ENCODE data around the gene WDFY3.
"Not testable (repeated sequence)": the region's sequence is repeated elsewhere in the genome, so short reads cannot be mapped to it uniquely, and the experiment has no call there.

The WDFY3 gene

GRCh38 chr4:84849051-84849640 is 117.3 kb downstream of the WDFY3 start:
- Histone ChIP-seq H3K36me3 (ENCODE audit: insufficient read depth, low read length) (peaks cover 10% of the 10 kb centered on the region), H3K4me3 (ENCODE audit: low read depth in 1 of 2, low read length in 2 of 2) (no peak overlapping the region), H3K9ac (ENCODE audit: low read length) (no peak overlapping the region), H3K27me3 (ENCODE audit: control insufficient read depth in 1 of 2, insufficient read depth in 2 of 2, low read length in 2 of 2) (no peaks in the 10 kb centered on the region), H3K4me1 (ENCODE audit: insufficient read depth, low read length) (peaks cover 9% of the 10 kb centered on the region), H3K27ac (ENCODE audit: low read depth, low read length) (no peak overlapping the region), H3K9me3 (ENCODE audit: low read length) (no peaks in the 10 kb centered on the region)

- Histone ChIP-seq H3K9me3 (ENCODE audit: low read length) (no peaks in the 10 kb centered on the region), H3K4me3 (ENCODE audit: low read depth in 1 of 2, low read length in 2 of 2) (no peak overlapping the region), H3K27me3 (ENCODE audit: control insufficient read depth in 1 of 2, insufficient read depth in 2 of 2, low read length in 2 of 2) (no peaks in the 10 kb centered on the region), H3K36me3 (ENCODE audit: insufficient read depth, low read length) (peaks cover 10% of the 10 kb centered on the region), H3K4me1 (ENCODE audit: insufficient read depth, low read length) (peaks cover 9% of the 10 kb centered on the region), H3K9ac (ENCODE audit: low read length) (no peak overlapping the region), H3K27ac (ENCODE audit: low read depth, low read length) (no peak overlapping the region)
Measured at GRCh38 chr4:84848432-84848831, 118.1 kb downstream of the WDFY3 start.

DNA sequence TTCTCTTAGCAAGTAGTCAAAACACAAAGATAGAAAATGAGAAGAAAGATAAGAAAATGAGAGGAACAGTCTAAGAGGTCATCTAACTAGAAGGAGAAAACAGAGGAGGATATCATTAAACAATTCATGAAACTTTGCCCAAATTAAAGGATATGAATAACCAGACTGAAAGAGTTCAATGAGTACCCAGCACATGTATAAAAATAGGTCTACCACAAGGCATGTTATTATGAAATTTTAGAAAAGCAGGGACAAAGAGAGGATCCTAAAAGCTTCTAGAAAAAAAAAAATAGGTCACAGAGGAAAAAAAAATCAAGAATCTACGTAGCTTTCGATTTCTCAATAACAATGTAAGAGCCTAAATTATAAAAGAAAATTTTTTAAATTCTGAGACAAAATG is 118.5 kb downstream of the WDFY3 start:
- H3K9ac ChIP-seq (ENCODE audit: low read length), result no peak overlapping the region
- H3K36me3 ChIP-seq (ENCODE audit: insufficient read depth, low read length), result peaks cover 10% of the 10 kb centered on the region
- no peaks in the 10 kb centered on the region for H3K9me3 ChIP-seq (ENCODE audit: low read length)
- no peak overlapping the region for H3K4me3 ChIP-seq (ENCODE audit: low read depth in 1 of 2, low read length in 2 of 2)
- H3K4me1 ChIP-seq (ENCODE audit: insufficient read depth, low read length), result peaks cover 9% of the 10 kb centered on the region
- no peaks in the 10 kb centered on the region for H3K27me3 ChIP-seq (ENCODE audit: control insufficient read depth in 1 of 2, insufficient read depth in 2 of 2, low read length in 2 of 2)
- H3K27ac ChIP-seq (ENCODE audit: low read depth, low read length), result no peak overlapping the region

DNA sequence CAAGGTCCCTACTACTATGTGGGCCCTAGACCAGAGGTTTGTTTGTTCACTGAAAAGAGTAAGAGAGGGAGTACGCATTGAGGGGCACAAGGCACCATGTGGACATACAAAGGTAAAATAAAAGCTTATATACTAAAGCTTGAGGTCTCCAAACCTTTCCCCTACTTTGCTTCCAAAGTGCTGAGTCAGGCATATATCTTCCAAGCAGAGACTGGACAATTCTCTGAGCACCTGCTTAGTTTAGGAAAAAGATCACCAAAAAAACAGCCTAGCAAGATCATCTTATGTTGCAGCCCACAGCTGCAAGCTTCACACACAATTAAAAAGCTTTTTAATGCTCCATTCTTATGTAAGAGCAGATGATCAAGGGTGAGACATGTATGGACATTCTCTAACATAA is 119.5 kb downstream of the WDFY3 start:
- Histone ChIP-seq H3K9ac (ENCODE audit: low read length) (no peak overlapping the region), H3K4me3 (ENCODE audit: low read depth in 1 of 2, low read length in 2 of 2) (no peak overlapping the region), H3K27me3 (ENCODE audit: control insufficient read depth in 1 of 2, insufficient read depth in 2 of 2, low read length in 2 of 2) (no peaks in the 10 kb centered on the region), H3K4me1 (ENCODE audit: insufficient read depth, low read length) (peaks cover 6% of the 10 kb centered on the region), H3K27ac (ENCODE audit: low read depth, low read length) (no peak overlapping the region), H3K36me3 (ENCODE audit: insufficient read depth, low read length) (peaks cover 10% of the 10 kb centered on the region), H3K9me3 (ENCODE audit: low read length) (no peaks in the 10 kb centered on the region)

- no peak overlapping the region for H3K9ac ChIP-seq (ENCODE audit: low read length)
- no peaks in the 10 kb centered on the region for H3K9me3 ChIP-seq (ENCODE audit: low read length)
- no peaks in the 10 kb centered on the region for H3K4me1 ChIP-seq (ENCODE audit: insufficient read depth, low read length)
- H3K27me3 ChIP-seq (ENCODE audit: control insufficient read depth in 1 of 2, insufficient read depth in 2 of 2, low read length in 2 of 2), result no peaks in the 10 kb centered on the region
- peaks cover 11% of the 10 kb centered on the region for H3K36me3 ChIP-seq (ENCODE audit: insufficient read depth, low read length)
- no peak overlapping the region for H3K27ac ChIP-seq (ENCODE audit: low read depth, low read length)
- no peak overlapping the region for H3K4me3 ChIP-seq (ENCODE audit: low read depth in 1 of 2, low read length in 2 of 2)
Measured at GRCh38 chr4:84841435-84841834, 125.1 kb downstream of the WDFY3 start.

GRCh38 chr4:84837751-84838150 is 128.7 kb downstream of the WDFY3 start:
- Histone ChIP-seq H3K4me3 (ENCODE audit: low read depth in 1 of 2, low read length in 2 of 2) (no peak overlapping the region), H3K9ac (ENCODE audit: low read length) (no peak overlapping the region), H3K4me1 (ENCODE audit: insufficient read depth, low read length) (no peaks in the 10 kb centered on the region), H3K36me3 (ENCODE audit: insufficient read depth, low read length) (peaks cover 15% of the 10 kb centered on the region), H3K9me3 (ENCODE audit: low read length) (no peaks in the 10 kb centered on the region), H3K27me3 (ENCODE audit: control insufficient read depth in 1 of 2, insufficient read depth in 2 of 2, low read length in 2 of 2) (no peaks in the 10 kb centered on the region), H3K27ac (ENCODE audit: low read depth, low read length) (no peak overlapping the region)

- H3K4me3 ChIP-seq (ENCODE audit: low read depth in 1 of 2, low read length in 2 of 2); H3K9ac ChIP-seq (ENCODE audit: low read length); H3K27ac ChIP-seq (ENCODE audit: low read depth, low read length); H3K9me3 ChIP-seq (ENCODE audit: low read length); H3K27me3 ChIP-seq (ENCODE audit: control insufficient read depth in 1 of 2, insufficient read depth in 2 of 2, low read length in 2 of 2); H3K36me3 ChIP-seq (ENCODE audit: insufficient read depth, low read length); H3K4me1 ChIP-seq (ENCODE audit: insufficient read depth, low read length): not testable (repeated sequence)
Measured at GRCh38 chr4:84829633-84830032, 136.9 kb downstream of the WDFY3 start.

DNA sequence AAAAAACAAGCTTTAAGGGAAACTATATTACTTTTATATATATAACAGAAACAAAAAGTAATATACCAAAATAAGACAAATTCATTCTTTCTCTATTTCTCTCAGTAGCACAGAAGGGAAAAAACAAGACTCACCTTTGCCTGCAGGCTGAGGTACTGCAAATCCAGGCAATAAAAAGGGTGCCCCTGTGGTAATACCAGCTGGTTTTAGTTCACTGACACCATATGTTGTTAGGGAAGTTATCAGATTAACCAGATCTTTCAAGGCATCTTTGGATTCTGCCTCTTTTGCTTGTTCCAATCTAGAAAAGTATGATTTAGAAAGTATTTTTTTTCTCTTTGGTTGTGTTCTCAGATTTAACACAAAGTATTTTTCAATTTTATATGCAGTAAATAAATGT is 139.8 kb downstream of the WDFY3 start:
- Histone ChIP-seq H3K27me3 (ENCODE audit: control insufficient read depth in 1 of 2, insufficient read depth in 2 of 2, low read length in 2 of 2) (no peaks in the 10 kb centered on the region), H3K9ac (ENCODE audit: low read length) (no peak overlapping the region)

DNA sequence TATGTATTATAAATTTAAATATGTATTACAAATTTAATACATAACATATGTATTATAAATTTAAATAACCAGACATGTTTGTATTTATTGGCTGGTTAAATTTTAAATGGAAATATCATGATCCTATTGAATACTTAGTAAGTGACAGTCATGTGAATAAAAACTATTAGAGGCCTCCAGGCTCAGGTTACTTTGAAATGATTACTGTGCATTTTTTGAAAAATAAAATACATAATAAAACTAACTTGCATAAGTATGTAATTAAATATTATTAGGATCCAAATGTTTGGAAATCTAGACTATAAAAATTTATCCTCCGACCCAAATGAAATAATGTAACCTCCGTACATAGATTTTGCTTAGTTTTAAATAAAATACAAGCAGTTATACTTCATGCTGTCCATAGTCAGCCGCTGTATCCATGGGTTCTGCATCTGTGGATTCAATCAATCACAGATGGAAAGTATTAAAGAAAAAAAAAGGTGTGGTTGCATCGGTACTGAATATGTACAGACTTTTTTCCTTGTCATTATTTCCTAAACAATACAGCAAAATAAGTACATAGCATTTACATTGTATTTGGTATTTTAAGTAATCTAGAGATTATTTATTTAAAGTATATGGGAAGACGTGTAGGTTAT is 140.7 kb downstream of the WDFY3 start:
- H3K4me1 ChIP-seq (ENCODE audit: insufficient read depth, low read length), result no peaks in the 10 kb centered on the region
- H3K27ac ChIP-seq (ENCODE audit: low read depth, low read length), result no peak overlapping the region
- H3K4me3 ChIP-seq (ENCODE audit: low read depth in 1 of 2, low read length in 2 of 2), result no peak overlapping the region
- no peaks in the 10 kb centered on the region for H3K9me3 ChIP-seq (ENCODE audit: low read length)
- H3K9ac ChIP-seq (ENCODE audit: low read length), result no peak overlapping the region
- H3K27me3 ChIP-seq (ENCODE audit: control insufficient read depth in 1 of 2, insufficient read depth in 2 of 2, low read length in 2 of 2), result no peaks in the 10 kb centered on the region
- H3K36me3 ChIP-seq (ENCODE audit: insufficient read depth, low read length), result no peaks in the 10 kb centered on the region

More for the DNA sequence above, 139.8 kb downstream of the WDFY3 start:
- no peaks in the 10 kb centered on the region for H3K9me3 ChIP-seq (ENCODE audit: low read length)
- H3K36me3 ChIP-seq (ENCODE audit: insufficient read depth, low read length), result no peaks in the 10 kb centered on the region
- H3K27ac ChIP-seq (ENCODE audit: low read depth, low read length), result no peak overlapping the region
- H3K4me3 ChIP-seq (ENCODE audit: low read depth in 1 of 2, low read length in 2 of 2), result no peak overlapping the region
- H3K4me1 ChIP-seq (ENCODE audit: insufficient read depth, low read length), result no peaks in the 10 kb centered on the region

GRCh38 chr4:84821064-84821463 is 145.4 kb downstream of the WDFY3 start:
- H3K4me3 ChIP-seq (ENCODE audit: low read depth in 1 of 2, low read length in 2 of 2), result no peak overlapping the region
- H3K36me3 ChIP-seq (ENCODE audit: insufficient read depth, low read length), result no peaks in the 10 kb centered on the region
- H3K4me1 ChIP-seq (ENCODE audit: insufficient read depth, low read length), result no peaks in the 10 kb centered on the region
- no peak overlapping the region for H3K27ac ChIP-seq (ENCODE audit: low read depth, low read length)
- H3K27me3 ChIP-seq (ENCODE audit: control insufficient read depth in 1 of 2, insufficient read depth in 2 of 2, low read length in 2 of 2), result no peaks in the 10 kb centered on the region
- H3K9me3 ChIP-seq (ENCODE audit: low read length), result no peaks in the 10 kb centered on the region
- no peak overlapping the region for H3K9ac ChIP-seq (ENCODE audit: low read length)

DNA sequence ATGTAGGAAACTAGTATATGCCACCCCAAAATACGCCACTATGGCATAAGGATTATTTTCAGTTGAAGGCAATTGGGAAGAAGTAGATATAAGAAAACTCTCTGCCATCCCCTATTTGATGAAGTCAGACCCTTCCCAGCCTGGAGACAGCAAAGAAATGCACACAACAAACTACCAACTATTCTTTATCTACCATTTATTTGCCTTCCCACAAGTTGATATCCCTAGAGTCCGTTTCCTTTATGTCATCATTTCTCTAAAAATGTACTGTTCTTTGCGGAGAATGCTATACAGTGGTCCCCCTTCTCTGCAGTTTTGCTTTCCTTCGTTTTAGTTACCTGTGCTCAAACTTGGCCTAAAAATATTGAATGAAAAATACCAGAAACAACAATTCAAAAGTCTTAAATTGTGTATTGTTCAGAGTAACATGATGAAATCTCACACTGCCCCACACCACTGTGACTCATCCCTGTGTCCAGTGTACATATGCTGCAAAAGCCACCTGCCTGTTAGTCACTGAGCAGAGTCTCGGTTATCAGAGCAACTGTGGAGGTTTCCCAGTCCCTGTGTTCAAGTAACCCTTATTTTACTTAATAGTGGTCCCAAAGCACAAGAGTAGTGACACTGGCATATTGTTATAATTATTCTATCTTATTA is 152.3 kb downstream of the WDFY3 start:
- no peak overlapping the region for H3K4me3 ChIP-seq (ENCODE audit: low read depth in 1 of 2, low read length in 2 of 2)
- peaks cover 10% of the 10 kb centered on the region for H3K36me3 ChIP-seq (ENCODE audit: insufficient read depth, low read length)

GRCh38 chr4:84809946-84810345 is 156.5 kb downstream of the WDFY3 start:
- Histone ChIP-seq H3K4me3 (ENCODE audit: low read depth in 1 of 2, low read length in 2 of 2) (no peak overlapping the region), H3K4me1 (ENCODE audit: insufficient read depth, low read length) (no peaks in the 10 kb centered on the region), H3K9ac (ENCODE audit: low read length) (no peak overlapping the region), H3K9me3 (ENCODE audit: low read length) (no peaks in the 10 kb centered on the region), H3K36me3 (ENCODE audit: insufficient read depth, low read length) (peaks cover 11% of the 10 kb centered on the region), H3K27ac (ENCODE audit: low read depth, low read length) (no peak overlapping the region), H3K27me3 (ENCODE audit: control insufficient read depth in 1 of 2, insufficient read depth in 2 of 2, low read length in 2 of 2) (no peaks in the 10 kb centered on the region)

More for the DNA sequence above, 152.3 kb downstream of the WDFY3 start:
- Histone ChIP-seq H3K9ac (ENCODE audit: low read length) (no peak overlapping the region), H3K9me3 (ENCODE audit: low read length) (no peaks in the 10 kb centered on the region), H3K27ac (ENCODE audit: low read depth, low read length) (no peak overlapping the region), H3K27me3 (ENCODE audit: control insufficient read depth in 1 of 2, insufficient read depth in 2 of 2, low read length in 2 of 2) (no peaks in the 10 kb centered on the region), H3K4me1 (ENCODE audit: insufficient read depth, low read length) (no peaks in the 10 kb centered on the region)

Measured in muscle layer of colon (tissue), 2 donors.